NCI-H2227 (cell line): ENCODE results near the gene PTPRD.
"Not testable (repeated sequence)": the region's sequence is repeated elsewhere in the genome, so short reads cannot be mapped to it uniquely, and the experiment has no call there.

ENCODE experiments used
- DNase-seq: peaks from one replicate; lab custom pipeline; 2025; ENCODE audit not compliant: unreplicated experiment; lab: John Stamatoyannopoulos, UW

The PTPRD gene

GRCh38 chr9:9552665-9553064 lies 1060.1 kb downstream of the PTPRD start:
- DNase-seq = no peak

- DNase-seq = no peak
Measured at GRCh38 chr9:9538766-9539165, 1074.0 kb downstream of the PTPRD start.

GRCh38 chr9:9538356-9538755 lies 1074.4 kb downstream of the PTPRD start:
- no peak for DNase-seq

- DNase-seq = no peak
Measured at GRCh38 chr9:9536523-9536922, 1076.3 kb downstream of the PTPRD start.

- no peak for DNase-seq
Measured at GRCh38 chr9:9523476-9524139, 1089.2 kb downstream of the PTPRD start.

GRCh38 chr9:9522406-9522805 lies 1090.4 kb downstream of the PTPRD start:
- DNase-seq = no peak

- no peak for DNase-seq
Measured at GRCh38 chr9:9521033-9521779, 1091.6 kb downstream of the PTPRD start.

- DNase-seq = no peak
Measured at GRCh38 chr9:9504869-9505268, 1107.9 kb downstream of the PTPRD start.

GRCh38 chr9:9499546-9499945 lies 1113.3 kb downstream of the PTPRD start:
- no peak for DNase-seq

- no peak for DNase-seq
Measured at GRCh38 chr9:9498846-9499245, 1114.0 kb downstream of the PTPRD start.

GRCh38 chr9:9498128-9498527 lies 1114.7 kb downstream of the PTPRD start:
- no peak for DNase-seq

- no peak for DNase-seq
Measured at GRCh38 chr9:9494336-9494735, 1118.5 kb downstream of the PTPRD start.

GRCh38 chr9:9492506-9492905 lies 1120.3 kb downstream of the PTPRD start:
- no peak for DNase-seq

- DNase-seq = no peak
Measured at GRCh38 chr9:9489183-9489582, 1123.6 kb downstream of the PTPRD start.

GRCh38 chr9:9483175-9483574 lies 1129.6 kb downstream of the PTPRD start:
- no peak for DNase-seq

- DNase-seq = no peak
Measured at GRCh38 chr9:9478741-9479140, 1134.1 kb downstream of the PTPRD start.

GRCh38 chr9:9469271-9469670 lies 1143.5 kb downstream of the PTPRD start:
- no peak for DNase-seq

- not testable (repeated sequence) for DNase-seq
Measured at GRCh38 chr9:9441874-9442273, 1170.9 kb downstream of the PTPRD start.

- DNase-seq = no peak
Measured at GRCh38 chr9:9437641-9438040, 1175.2 kb downstream of the PTPRD start.

- DNase-seq = not testable (repeated sequence)
Measured at GRCh38 chr9:9426454-9426853, 1186.3 kb downstream of the PTPRD start.

- no peak for DNase-seq
Measured at GRCh38 chr9:9412241-9412640, 1200.6 kb downstream of the PTPRD start.

- no peak for DNase-seq
Measured at GRCh38 chr9:9410736-9411135, 1202.1 kb downstream of the PTPRD start.

GRCh38 chr9:9399982-9400381 lies 1212.8 kb downstream of the PTPRD start:
- no peak for DNase-seq
